ENCODE results near the gene CRTC3. TPM values are rescaled to one million over a fixed set of nuclear protein-coding genes. Genes with fewer than 3 reads are reported as not detected.
A peak's percentile ranks its signal among the peaks of the same experiment; 100 is the strongest.

CRTC3 gene
- total RNA-seq, 1 donor from 2014 or later = 74.4 TPM

- intact Hi-C loops (cut with DNase I) = no loop called here
- no peak for ATAC-seq
- DNase-seq (ENCODE audit: low spot score) = no peak
Observed at GRCh38 chr15:90584841-90585240, 55.1 kb downstream of the CRTC3 start.

GRCh38 chr15:90585863-90586262 lies 56.1 kb downstream of the CRTC3 start:
- intact Hi-C loops (cut with DNase I) = no loop called here
- DNase-seq (ENCODE audit: low spot score) (no peak), ATAC-seq (peak; percentile 47)

GRCh38 chr15:90586948-90587347 lies 57.2 kb downstream of the CRTC3 start:
- DNase-seq (ENCODE audit: low spot score) = no peak
- intact Hi-C loops (cut with DNase I) = no loop called here
- ATAC-seq = no peak

- DNase-seq (ENCODE audit: low spot score) (no peak), ATAC-seq (no peak)
- intact Hi-C loops (cut with DNase I) = loop anchor here (1.0 kb wide), 1 partner anchor 10 kb away; no protein-coding TSS in a partner anchor
Observed at GRCh38 chr15:90588427-90588826, 58.7 kb downstream of the CRTC3 start.

- intact Hi-C loops (cut with DNase I) = no loop called here
- no peak for ATAC-seq
- no peak for DNase-seq (ENCODE audit: low spot score)
Observed at GRCh38 chr15:90591524-90591923, 61.8 kb downstream of the CRTC3 start.

- no peak for ATAC-seq
- intact Hi-C loops (cut with DNase I) = no loop called here
- no peak for DNase-seq (ENCODE audit: low spot score)
Observed at GRCh38 chr15:90592131-90592881, 62.6 kb downstream of the CRTC3 start.

- no peak for DNase-seq (ENCODE audit: low spot score)
- intact Hi-C loops (cut with DNase I) = no loop called here
- ATAC-seq = no peak
Observed at GRCh38 chr15:90593499-90594158, 63.9 kb downstream of the CRTC3 start.

- DNase-seq (ENCODE audit: low spot score) = peak; percentile 84
- ATAC-seq = peak; percentile 68
- intact Hi-C loops (cut with DNase I) = no loop called here
Observed at GRCh38 chr15:90594301-90594738, 64.6 kb downstream of the CRTC3 start.

GRCh38 chr15:90595763-90596155 lies 66.0 kb downstream of the CRTC3 start:
- ATAC-seq (no peak), DNase-seq (ENCODE audit: low spot score) (no peak)
- intact Hi-C loops (cut with DNase I) = no loop called here

GRCh38 chr15:90596943-90597342 lies 67.2 kb downstream of the CRTC3 start:
- no peak for DNase-seq (ENCODE audit: low spot score)
- ATAC-seq = peak; percentile 31

GRCh38 chr15:90597577-90597976 lies 67.9 kb downstream of the CRTC3 start:
- DNase-seq (ENCODE audit: low spot score) (no peak), ATAC-seq (no peak)
- intact Hi-C loops (cut with DNase I) = no loop called here

More at GRCh38 chr15:90596943-90597342, 67.2 kb downstream of the CRTC3 start:
- intact Hi-C loops (cut with DNase I) = no loop called here

GRCh38 chr15:90598031-90598577 lies 68.4 kb downstream of the CRTC3 start:
- ATAC-seq (peak; percentile 81), DNase-seq (ENCODE audit: low spot score) (peak; percentile 69)
- intact Hi-C loops (cut with DNase I) = no loop called here

- ATAC-seq (peak; percentile 13), DNase-seq (ENCODE audit: low spot score) (no peak)
- intact Hi-C loops (cut with DNase I) = no loop called here
Observed at GRCh38 chr15:90598679-90599078, 69.0 kb downstream of the CRTC3 start.

GRCh38 chr15:90599116-90599515 lies 69.4 kb downstream of the CRTC3 start:
- intact Hi-C loops (cut with DNase I) = no loop called here
- DNase-seq (ENCODE audit: low spot score) = no peak
- no peak for ATAC-seq

- intact Hi-C loops (cut with DNase I) = no loop called here
- no peak for DNase-seq (ENCODE audit: low spot score)
- ATAC-seq = no peak
Observed at GRCh38 chr15:90599644-90600043, 69.9 kb downstream of the CRTC3 start.

- no peak for DNase-seq (ENCODE audit: low spot score)
- intact Hi-C loops (cut with DNase I) = no loop called here
- ATAC-seq = no peak
Observed at GRCh38 chr15:90600954-90601353, 71.2 kb downstream of the CRTC3 start.

- no peak for ATAC-seq
- intact Hi-C loops (cut with DNase I) = no loop called here
- peak; percentile 71 for DNase-seq (ENCODE audit: low spot score)
Observed at GRCh38 chr15:90603893-90604292, 74.2 kb downstream of the CRTC3 start.

- intact Hi-C loops (cut with DNase I) = no loop called here
- no peak for ATAC-seq
- DNase-seq (ENCODE audit: low spot score) = no peak
Observed at GRCh38 chr15:90606641-90607040, 76.9 kb downstream of the CRTC3 start.

- DNase-seq (ENCODE audit: low spot score) = no peak
- intact Hi-C loops (cut with DNase I) = no loop called here
- ATAC-seq = no peak
Observed at GRCh38 chr15:90607361-90607760, 77.6 kb downstream of the CRTC3 start.
